ENCODE measurements around the gene ANKS3.

GRCh38 chr16:4682616-4683254 lies 51.3 kb downstream of the ANKS3 start:
- TF ChIP-seq EP300 (IDR thresholded peaks at IDR 0.05; ENCODE audit: borderline replicate concordance) (no peak), TCF12 (IDR thresholded peaks at IDR 0.05; ENCODE audit: low read depth) (no peak), RAD21 (IDR thresholded peaks at IDR 0.05; ENCODE audit: low read depth) (peak; percentile 25; the same call in 1 of the 2 replicates), YY1 (IDR thresholded peaks at IDR 0.05; ENCODE audit: low read depth) (no peak), CREB1 (IDR thresholded peaks at IDR 0.05; ENCODE audit: low read depth) (no peak), MAX (IDR thresholded peaks at IDR 0.05) (no peak), FOXM1 (IDR thresholded peaks at IDR 0.05; ENCODE audit: borderline replicate concordance, low read depth) (no peak), TEAD4 (IDR thresholded peaks at IDR 0.05) (no peak), TAF1 (IDR thresholded peaks at IDR 0.05; ENCODE audit: low read depth) (no peak), EGR1 (IDR thresholded peaks at IDR 0.05) (no peak), REST (IDR thresholded peaks at IDR 0.05; ENCODE audit: low read depth) (no peak), CEBPB (IDR thresholded peaks at IDR 0.05) (no peak), NFIC (IDR thresholded peaks at IDR 0.05) (no peak)
